D721Med (cell line): ENCODE results near the gene TMED9.

Source experiments
- DNase-seq: peaks from one replicate; pipeline ENCODE4 v3.0.0; 2011; ENCODE audit warnings: low spot score; ENCODE audit not compliant: insufficient read length
- FAIRE-seq: peaks from 2 replicates; lab custom pipeline; 2011; peaks lifted over from hg19 to GRCh38; lab: Jason Lieb, UNC
- CTCF ChIP-seq: IDR thresholded peaks from 2 replicates; pipeline ENCODE4 v1.5.1; 2012; ENCODE audit warnings: mild to moderate bottlenecking, control low read depth; ENCODE audit not compliant: insufficient read depth; ENCODE audit errors: missing control alignments

Gene TMED9

GRCh38 chr5:177600508-177601018 lies 8.6 kb downstream of the TMED9 start:
- TF ChIP-seq CTCF: no peak
- FAIRE-seq (no peak), DNase-seq (no peak)

GRCh38 chr5:177601126-177601525 lies 9.1 kb downstream of the TMED9 start:
- no peak for FAIRE-seq
- TF ChIP-seq CTCF: no peak
- no peak for DNase-seq

GRCh38 chr5:177601577-177602457 lies 9.8 kb downstream of the TMED9 start:
- TF ChIP-seq CTCF: no peak
- DNase-seq (no peak), FAIRE-seq (no peak)

GRCh38 chr5:177602458-177602830 lies 10.4 kb downstream of the TMED9 start:
- TF ChIP-seq CTCF: no peak
- DNase-seq (no peak), FAIRE-seq (no peak)

GRCh38 chr5:177603631-177604030 lies 11.6 kb downstream of the TMED9 start:
- DNase-seq (no peak), FAIRE-seq (no peak)
- TF ChIP-seq CTCF: no peak

GRCh38 chr5:177604116-177604521 lies 12.1 kb downstream of the TMED9 start:
- TF ChIP-seq CTCF: no peak
- DNase-seq (no peak), FAIRE-seq (no peak)

GRCh38 chr5:177604656-177605055 lies 12.7 kb downstream of the TMED9 start:
- FAIRE-seq: no peak
- DNase-seq: no peak
- TF ChIP-seq CTCF: no peak
